GM18502 (cell line): Measurements from ENCODE around the gene KLC3.
"Not testable (repeated sequence)": the region's sequence is repeated elsewhere in the genome, so short reads cannot be mapped to it uniquely, and the experiment has no call there.

Source experiments
- ATAC-seq: cut with Tn5 transposase; IDR thresholded peaks from one replicate; pipeline ENCODE4 v1.9.1; 2021; ENCODE audit warnings: mild to moderate bottlenecking; ENCODE audit not compliant: unreplicated experiment, poor library complexity

Gene KLC3

DNA sequence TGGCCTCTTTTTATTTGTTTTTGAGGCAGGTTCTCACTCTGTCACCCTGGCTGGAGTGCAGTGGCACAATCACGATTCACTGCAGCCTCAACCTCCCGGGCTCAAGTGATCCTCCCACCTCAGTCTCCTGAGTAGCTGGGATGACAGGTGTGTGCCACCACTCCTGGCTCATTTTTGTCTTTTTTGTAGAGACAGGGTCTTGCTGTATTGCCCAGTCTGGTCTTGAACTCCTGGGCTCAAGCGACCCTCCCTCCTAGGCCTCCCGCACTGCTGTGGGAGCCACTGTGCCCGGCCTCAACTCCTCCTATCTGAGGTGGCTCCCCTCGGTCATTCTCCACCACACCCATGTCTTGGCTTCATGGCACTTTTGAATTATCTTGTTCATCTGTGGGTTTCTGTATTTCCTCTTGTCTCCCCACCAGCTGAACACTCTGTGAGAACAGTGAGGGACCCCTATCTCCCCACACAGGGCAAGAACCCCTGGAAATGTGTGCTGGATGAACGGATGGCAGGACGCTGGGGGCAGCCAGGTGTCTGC lies 25.8 kb upstream of the KLC3 start:
- ATAC-seq = no peak

DNA sequence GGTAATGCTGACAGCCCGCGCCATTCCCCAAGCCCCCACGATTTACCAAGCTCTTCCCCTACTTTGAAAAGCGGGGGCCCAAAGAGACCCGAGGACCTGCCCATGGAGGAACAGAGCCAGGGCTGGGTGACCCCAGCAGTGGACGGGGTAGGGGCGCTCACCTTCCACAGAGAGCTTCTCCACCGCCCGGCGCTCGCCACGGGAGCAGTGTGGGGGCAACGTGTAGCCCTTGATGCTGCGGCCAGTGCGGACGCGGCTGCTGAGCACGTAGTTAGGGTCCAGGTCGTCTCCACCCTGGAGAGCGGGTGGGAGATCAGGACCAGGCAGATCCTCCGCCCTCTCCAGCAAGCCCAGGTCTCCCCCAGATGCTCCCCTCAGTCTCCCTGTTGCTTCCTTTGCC lies 25.2 kb upstream of the KLC3 start:
- ATAC-seq = no peak

DNA sequence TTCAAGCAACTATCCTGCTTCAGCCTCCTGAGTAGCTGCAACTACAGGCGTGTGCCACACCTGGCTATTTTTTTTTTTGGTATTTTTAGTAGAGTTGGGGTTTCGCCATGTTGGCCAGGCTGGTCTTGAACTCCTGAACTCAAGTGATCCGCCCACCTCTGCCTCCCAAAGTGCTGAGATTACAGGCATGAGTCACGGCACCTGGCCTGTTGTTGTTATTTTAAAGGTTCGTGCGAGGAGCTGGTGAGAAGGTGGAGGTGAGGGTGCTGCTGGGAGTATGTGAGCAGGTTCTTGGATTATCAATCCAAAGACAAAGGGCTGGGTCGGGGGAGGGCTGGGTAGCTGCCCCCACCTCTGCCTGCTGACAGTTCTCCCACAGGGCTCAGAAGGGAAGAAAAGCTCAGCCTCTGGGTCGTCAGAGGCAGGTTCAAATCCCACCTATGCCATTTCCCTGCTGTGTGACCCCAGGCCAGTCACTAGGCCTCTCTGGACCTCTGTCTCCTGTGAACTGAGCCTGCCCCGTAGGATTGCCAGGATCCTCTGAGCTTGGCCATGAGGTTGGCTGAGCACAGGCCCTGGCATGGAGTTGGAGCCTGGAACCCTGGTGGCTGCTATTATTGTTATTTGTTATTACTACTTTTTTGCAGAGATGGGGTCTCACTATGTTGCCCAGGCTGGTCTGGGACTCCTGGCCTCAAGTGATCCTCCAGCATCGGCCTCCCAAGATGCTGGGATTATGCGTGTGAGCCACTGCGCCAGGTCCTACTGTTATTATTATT lies 19.4 kb upstream of the KLC3 start:
- ATAC-seq = no peak

DNA sequence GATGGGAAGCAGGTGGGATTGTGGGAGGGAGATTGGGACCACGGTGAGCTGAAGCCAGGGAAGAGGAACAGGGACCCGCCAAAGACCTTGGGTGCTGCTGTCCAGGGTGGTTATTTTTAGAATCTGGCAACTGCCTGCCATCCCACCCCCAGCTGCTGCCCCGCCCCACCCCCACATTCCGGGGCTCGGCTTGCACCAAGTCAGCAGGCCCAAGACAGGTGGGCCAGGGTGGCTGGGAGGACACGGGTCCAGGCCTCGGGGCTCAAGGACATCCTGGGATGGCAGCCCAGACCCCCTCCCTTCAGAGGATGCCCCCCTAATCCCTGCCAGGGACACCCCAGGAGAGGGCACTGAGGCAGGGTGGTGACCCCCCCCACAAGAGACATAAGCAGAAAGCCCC lies 18.7 kb upstream of the KLC3 start:
- ATAC-seq = no peak

DNA sequence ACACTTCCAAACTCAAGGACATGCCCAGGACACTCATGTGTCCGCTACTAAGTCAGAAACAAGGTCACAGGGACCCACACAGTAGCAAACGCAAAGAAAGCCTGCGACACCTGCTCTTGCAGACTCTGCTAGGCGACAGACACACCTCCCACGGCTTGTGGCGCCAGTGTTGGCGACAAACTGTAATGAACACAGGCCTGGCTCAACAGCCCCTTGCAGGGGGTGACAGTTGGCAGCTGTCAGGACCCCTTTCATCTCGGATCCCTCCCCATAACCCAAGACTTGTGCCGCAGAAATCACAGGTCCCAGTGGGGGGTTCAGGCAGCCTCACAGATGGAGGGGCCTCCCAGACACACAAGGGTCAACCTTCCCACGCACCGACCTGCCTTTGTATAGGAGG lies 18.2 kb upstream of the KLC3 start:
- ATAC-seq = no peak

DNA sequence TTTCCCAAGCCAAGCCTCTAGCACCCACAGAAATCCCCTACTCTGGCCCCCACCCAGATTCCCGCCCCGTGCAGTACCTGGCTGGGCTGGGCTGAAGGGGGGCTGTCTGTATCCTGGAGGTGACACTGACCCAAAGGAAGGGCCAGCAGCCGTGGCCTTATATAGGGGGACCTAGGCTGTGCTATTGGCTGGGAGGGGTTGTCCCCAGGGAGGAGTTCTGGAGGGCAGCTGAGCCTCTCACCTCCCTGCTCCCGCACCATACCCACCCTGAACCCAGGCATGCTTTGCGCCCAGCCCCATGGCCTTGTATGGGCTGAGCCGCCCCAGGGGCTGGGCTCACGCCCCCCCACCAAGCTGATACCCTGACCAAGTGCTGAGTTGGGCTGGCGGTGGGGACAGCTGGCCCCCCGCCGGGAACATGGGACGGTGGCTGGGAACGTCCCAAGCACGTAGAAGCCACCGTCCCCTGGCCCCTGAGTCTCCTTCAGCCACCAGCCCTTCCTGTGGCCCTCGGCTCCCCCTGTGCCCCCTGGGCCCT lies 17.7 kb upstream of the KLC3 start, which contains the start of gene CKM:
Gene CKM, minus strand, starts transcription at position 132 of the 538 bp plus-strand sequence. CDS start 3,162 bp downstream, outside the sequence.
- no peak for ATAC-seq

DNA sequence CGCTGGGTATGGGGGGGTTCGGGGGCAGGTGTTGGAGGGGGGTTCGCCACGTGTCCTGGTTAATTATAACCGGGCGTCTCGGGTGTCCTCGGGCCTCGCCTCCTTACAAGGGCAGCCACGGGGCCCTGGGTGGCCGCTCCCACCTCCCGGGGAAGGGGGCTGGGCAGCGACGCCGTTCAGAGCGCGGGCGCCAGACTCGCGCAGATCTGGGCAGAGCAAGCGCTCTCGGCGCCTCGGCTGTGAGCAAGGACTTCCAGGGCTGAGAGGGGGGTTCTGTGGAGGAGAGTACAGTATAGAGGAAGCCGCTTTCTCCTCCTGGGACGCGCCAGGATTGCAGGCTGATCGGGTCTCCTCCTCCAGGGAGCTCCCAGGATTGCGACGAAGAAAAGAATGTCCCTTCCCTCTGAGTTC lies 16.9 kb upstream of the KLC3 start:
- no peak for ATAC-seq

DNA sequence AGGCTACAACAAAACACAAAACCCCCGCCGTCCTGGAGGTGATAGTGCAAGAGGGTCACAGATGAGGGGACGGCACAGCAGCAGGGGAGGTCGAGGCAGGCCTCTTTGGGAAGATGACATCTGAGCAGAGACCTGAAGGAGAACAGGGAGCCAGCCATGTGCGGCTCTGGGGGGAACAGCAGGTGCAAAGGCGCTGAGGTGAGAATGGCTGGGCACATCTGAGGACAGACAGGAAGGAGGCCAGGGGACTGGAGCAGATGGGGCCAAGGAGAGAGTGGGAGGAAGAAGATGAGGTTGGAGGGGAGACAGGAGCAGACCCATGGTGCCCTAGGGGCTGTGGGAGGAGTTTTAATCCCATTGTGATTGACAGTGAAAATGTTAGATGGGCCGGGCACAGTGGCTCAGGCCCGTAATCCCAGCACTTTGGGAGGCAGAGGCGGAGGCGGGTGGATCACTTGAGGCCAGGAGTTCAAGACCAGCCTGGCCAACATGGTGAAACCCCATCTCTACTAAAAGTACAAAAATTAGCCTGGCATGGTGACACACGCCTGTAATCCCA lies 16.1 kb upstream of the KLC3 start:
- no peak for ATAC-seq

DNA sequence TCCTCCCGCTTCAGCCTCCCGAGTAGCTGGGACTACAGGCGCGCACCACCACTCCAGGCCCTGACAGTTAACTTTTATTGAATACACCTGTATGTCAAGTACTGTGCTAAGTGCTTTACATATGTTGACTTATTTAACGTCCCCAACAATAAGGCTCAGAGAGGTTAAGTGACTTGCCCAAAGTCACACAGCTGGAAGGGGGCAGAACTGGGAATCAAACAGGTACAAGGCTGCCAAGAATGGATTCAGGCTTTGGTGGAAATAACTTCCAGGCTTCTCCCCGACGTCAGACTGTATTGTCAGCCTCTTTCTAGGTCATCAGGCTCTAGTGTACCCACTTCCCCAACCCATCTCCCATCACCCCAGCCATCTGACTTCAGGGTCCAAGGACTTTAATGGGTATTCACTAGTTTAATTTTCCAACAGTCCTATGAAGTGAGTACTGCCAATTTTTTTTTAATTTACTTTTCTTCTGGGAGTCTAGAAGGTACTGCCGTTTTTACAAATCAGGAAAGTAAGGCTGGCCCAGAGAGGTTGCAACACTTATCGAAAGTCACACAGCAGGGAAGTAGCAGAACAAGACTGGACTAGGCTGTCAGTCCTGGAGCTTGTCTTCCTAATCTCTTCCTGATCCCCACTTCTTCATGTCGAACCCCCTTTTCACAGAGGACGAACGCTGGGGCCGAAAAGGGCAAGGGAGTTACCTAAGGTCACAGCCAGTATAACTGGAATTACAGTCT lies 13.0 kb upstream of the KLC3 start:
- ATAC-seq = no peak

DNA sequence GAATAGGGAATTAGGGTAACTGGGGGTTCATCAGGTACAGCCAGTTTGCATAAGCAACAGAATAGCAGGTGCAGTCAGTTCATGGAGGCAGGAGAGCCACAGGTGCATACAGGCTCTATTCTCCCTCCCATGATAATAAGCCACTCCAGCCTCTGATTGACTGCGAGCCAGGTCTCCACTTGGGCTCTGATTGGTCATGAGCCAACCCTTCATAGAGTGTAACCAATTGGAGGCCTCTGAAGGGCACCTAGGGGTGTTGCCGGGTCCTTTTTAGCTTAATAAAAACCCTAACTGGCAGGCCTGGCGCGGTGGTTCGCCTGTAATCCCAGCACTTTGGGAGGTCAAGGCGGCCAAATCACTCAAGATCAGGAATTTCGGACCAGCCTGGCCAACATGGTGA lies 9.1 kb upstream of the KLC3 start:
- ATAC-seq = no peak

DNA sequence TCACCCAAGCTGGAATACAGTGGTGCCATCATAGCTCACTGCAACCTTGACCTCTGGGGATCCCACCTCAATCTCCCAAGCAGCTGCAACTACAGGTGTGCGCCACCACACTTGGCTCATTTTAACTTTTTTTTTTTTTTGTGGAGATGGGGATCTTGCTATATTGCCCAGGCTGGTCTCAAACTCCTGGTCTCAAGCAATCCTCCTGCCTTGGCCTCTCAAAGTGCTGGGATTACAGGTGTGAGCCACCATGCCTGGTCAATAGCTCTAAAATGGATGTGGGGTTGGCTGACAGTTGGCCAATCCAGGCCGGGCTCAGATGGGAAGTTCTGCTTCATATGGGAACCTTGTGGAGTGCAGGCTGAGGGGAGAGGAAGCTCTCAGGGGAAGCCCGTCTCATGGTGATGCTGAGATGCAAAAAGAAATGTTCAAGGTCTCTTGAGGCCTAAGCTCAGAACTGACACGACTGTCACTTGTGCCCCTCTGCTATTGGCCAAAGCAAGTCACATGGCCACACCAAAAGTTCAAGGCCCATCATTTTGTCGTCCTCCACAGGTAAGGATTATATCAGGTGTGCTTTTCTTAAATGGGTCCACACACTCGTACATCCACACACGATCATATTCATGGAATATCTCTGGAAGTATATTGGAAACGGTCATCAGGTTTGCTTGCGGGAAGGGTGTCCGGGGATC lies 6.8 kb upstream of the KLC3 start:
- ATAC-seq = no peak

DNA sequence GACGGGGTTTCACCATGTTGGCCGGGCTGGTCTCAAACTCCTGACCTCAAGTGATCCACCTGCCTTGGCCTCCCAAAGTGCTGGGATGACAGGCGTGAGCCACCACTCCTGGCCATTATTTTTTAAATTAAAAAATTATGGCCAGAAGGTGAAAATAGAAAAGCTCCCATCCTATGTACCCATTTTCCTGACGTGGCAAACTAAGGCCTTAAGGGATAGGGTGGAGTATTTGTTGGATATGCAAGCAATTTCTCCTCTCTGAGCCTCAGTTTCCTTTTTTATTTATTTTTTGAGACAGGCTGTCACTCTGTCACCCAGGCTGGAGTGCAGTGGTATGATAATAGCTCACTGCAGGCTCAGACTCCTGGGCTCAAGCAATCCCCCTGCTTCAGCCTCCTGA lies 5.7 kb upstream of the KLC3 start:
- not testable (repeated sequence) for ATAC-seq

DNA sequence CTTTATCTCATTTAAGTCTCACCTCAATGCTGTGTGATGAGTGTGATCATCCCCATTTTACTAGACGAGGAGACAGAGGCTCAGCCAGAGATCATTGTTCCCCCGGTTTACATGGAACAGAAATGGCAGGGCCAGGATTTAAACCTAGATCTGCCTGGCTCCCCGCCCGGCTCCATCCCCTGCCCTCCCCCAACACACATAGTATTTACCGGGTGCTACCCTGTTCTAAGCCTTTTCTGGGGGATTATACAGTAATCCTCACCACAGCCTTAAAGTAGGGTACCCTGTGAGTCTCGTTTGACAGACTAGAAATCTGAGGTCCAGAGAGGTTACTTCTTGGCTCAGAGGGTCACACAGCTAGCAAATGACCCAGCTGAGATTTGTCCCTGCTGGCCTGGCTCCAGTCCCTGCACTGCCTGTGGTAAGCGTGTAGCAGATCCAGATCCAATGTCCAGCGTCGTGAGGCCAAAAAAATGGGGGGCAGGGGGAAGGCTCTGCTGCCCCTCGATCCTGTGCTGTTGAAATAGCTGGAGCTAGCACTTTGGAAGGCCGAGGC lies 3.8 kb upstream of the KLC3 start:
- ATAC-seq = no peak

DNA sequence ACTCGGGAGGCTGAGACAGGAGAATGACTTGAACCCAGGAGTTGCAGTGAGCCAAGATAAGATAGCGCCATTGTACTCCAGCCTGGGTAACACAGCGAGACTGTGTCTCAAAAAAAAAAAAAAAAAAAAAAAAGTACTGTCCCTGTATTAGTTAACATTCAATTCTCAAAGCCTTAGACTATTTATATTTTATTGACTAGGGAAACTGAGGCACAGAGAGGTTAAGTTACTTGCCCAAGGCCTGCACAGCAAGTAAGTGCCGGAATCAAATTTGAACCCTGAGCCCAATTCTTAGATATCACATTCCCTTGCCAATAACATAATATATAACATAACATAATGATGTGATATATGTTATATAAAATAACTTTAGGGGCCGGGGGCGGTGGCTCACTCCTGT lies 921 bp upstream of the KLC3 start:
- no peak for ATAC-seq

DNA sequence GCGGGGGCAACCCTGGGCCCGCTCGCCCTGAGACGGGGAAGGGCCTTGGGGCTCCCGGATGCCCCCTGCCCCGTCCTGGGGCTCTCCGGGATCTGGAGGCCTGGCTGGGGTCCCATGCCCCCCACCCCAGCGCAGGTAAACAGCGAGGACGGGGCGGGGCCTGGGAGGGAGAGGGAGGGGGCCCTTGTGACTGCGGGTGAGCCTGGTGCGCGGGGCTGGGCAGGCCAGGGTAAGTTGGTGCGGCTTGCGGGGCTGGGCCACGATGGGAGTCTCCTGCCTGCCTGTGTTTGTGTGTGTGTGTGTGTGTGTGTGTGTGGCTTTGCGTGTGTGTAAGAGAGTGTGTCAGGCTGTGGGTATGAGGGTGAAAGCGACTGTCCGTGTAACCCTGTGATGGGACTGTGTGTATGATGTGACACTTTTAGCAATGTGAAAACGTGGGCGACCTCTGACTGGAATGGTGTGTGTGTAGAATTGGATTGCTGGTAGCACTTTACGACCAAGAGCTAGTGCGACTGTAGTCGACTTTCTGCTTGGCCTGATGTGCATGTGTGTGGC lies 426 bp downstream of the KLC3 start:
- no peak for ATAC-seq

DNA sequence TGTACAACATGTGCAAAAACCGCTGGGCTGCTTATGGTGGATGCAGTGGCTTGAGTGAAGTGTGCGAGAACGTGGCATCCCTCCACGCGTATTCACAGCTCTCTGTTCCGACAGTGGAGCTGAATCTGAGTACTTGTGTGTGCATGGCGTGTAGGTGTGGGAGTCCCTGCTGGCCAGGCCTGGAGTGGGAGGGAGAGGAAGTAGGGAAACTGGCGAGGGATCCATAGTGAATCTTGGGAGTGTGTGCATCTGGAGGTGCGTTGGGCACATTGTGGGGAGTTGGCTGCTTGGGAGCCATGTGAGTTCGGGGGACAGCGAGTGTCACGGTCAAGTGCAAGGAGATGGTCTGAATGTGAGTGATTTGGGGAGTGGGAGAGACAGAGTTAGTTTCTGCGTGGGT lies 2.4 kb downstream of the KLC3 start:
- ATAC-seq = no peak

DNA sequence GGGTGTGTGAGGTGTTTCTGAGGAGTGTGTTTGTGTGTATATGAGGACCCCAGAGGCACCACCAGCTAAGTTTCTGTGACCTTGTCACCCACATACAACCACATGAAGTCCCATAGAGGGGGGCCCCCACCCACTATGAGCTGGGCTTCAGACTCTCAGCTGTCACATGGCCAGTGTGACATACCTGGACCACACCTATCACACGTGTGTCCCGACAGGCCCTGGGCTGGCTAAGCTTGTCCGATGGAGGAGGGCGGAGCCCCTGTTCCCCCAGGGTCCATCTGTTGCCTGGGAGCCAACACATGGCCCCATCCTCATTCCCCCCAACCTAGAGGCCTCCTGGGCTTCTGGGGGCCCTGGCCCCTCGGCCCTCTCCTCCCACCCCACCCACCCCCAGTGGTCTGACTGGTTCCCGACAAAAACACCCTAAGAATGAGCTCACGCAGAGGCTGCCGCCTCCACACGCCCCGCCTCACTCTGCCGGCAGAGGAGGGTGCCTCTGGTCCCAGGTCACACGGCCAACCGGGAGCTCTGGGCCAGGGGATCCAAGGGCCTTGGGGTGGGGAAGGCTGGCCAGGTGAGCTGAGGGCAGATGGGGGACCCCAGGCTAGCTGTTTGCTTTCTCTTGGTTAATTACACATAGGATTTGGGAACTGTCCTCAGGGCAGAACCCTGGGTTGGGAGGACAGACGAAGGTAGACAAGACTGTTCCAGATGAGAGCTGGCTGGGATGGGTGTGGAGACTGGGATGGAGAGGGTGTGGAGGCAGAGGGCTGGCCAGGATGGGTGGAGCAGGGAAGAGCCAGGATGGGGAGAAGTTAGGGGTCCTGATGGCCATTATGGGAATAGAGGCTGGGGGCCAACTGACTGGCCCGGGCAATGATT lies 4.3 kb downstream of the KLC3 start:
- ATAC-seq = no peak

DNA sequence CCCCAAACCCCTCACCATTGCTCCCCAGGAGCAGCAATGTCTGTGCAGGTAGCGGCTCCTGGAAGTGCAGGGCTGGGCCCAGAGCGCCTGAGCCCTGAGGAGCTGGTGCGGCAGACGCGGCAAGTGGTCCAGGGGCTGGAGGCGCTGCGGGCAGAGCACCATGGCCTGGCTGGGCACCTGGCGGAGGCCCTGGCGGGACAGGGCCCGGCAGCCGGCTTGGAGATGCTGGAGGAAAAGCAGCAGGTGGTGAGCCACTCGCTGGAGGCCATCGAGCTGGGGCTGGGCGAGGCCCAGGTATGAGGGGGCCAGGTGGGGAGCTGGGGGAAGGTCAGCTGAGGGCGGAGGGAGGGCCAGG lies 4.9 kb downstream of the KLC3 start:
- no peak for ATAC-seq

DNA sequence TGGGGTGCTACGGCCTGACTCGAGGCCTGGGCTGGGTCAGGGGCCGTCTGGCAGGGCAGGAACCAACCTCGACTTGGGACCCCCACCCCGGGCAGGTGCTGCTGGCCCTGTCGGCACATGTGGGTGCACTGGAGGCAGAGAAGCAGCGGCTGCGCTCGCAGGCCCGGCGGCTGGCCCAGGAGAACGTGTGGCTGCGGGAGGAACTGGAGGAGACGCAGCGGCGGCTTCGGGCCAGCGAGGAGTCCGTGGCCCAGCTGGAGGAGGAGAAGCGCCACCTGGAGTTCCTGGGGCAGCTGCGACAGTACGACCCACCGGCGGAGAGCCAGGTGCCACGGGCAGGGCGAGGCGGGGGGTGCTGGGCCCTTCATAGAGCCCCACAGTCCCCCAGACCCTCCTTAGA lies 5.9 kb downstream of the KLC3 start:
- no peak for ATAC-seq
